Mucosa of descending colon (tissue), 3 donors: ENCODE measurements around the gene TEX44. TPM values are rescaled to one million over a fixed set of nuclear protein-coding genes. Genes with fewer than 3 reads are reported as not detected.

ENCODE experiments used
- ATAC-seq: fragments of 200-7000 bp; cut with Tn5 transposase; one replicate; pipeline ENCODE4 v1.9.1; 2020; ENCODE audit warnings: mild to moderate bottlenecking, moderate library complexity
- DNase-seq, 3 donors: peaks; one replicate each; pipeline ENCODE4 v3.0.0-alpha.2; 2020
- H3K36me3 ChIP-seq: fragments of 200-600 bp; one replicate; pipeline ENCODE4 v1.8.0; 2021; ENCODE audit warnings: low read depth, mild to moderate bottlenecking
- H3K4me1 ChIP-seq: fragments of 200-600 bp; one replicate; pipeline ENCODE4 v1.8.0; 2021; ENCODE audit warnings: low read depth, mild to moderate bottlenecking
- H3K4me3 ChIP-seq: fragments of 200-600 bp; one replicate; pipeline ENCODE4 v1.8.0; 2021; ENCODE audit warnings: mild to moderate bottlenecking
- H3K9me3 ChIP-seq: fragments of 200-600 bp; one replicate; pipeline ENCODE4 v1.8.0; 2021; ENCODE audit warnings: mild to moderate bottlenecking
- intact Hi-C, 2 donors: fragments of 100-400 bp; cut with DNase I in 1 of 2; cut with micrococcal nuclease in 1 of 2; formaldehyde crosslinking; loops; one replicate each; pipeline versions ENCODE4 v1.11.0 to v1.11.1; 2022; cut with DNase I, micrococcal nuclease
- total RNA-seq, 3 donors: library from RNA; stranded (reverse); fragmentation: NEBNext Ultra II Directional in 2 of 3; extraction: Animal tissue kit (Norgen Biotek cat#: 25700) in 2 of 3; gene quantifications; one replicate each; pipeline versions ENCODE4 v1.2.1 to v1.2.4, GENCODE V29; 2021 to 2023
- TF ChIP-seq, protein P1 (sequence below): fragments of 200-600 bp; IDR thresholded peaks from one replicate; pipeline ENCODE4 v1.8.0; 2022; ENCODE audit warnings: antibody characterized with exemption, mild to moderate bottlenecking
- donor health status: DM: no; HTN: no; CAD: no; lungs with moderate emphysema.
- donor health status: DM: no; HTN: no; CAD: no.
- donor health status: DM: no; HTN: yes; CAD: no.

TEX44 gene
- total RNA-seq, 3 donors from 2014 or later, result not detected

DNA sequence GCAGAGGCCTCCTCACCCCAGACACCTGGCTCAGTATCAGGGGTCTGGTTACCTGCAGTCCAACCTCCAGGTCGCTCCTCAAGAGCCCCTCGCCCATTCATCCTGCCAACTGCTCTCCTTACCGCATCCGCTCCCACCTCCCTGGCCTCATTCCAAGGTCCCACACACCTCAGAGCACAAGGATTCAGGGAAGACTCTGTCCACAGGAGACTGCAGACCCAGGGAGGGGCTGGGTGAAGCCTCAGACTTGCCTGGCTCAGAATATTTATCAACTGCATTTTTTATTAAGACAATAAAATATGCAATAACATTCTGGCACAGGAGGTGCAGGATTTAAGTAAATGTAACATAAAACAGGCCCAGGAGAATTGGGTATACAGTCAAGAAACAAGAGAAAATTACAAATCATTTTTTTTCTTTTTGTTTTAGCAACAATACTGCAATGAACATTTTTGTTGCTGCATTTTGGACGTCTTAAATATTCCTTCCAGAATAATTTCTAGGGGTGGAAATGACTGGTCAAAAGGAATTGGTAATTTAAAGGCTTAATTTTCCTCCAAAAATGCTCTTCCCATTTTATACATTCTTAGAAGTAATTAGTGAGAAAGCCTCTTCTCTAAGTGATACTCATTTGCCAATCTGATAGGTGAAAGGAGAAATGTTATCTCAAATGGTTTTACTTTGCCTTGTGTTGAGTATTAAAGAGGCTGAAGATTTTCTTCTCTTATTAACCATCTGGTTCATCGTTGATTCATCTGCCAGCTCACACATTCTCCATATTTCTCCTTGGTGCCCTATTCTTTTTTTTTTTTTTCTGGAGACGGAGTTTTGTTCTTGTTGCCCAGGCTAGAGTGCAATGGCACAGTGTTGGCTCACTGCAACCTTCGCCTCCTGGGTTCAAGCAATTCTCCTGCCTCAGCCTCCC lies 42.5 kb downstream of the TEX44 start:
- H3K9me3 ChIP-seq, result no peaks in the 10 kb centered on the region
- no peaks in the 10 kb centered on the region for H3K4me1 ChIP-seq
- H3K4me3 ChIP-seq, result no peak overlapping the region
- TF ChIP-seq, protein P1, sequence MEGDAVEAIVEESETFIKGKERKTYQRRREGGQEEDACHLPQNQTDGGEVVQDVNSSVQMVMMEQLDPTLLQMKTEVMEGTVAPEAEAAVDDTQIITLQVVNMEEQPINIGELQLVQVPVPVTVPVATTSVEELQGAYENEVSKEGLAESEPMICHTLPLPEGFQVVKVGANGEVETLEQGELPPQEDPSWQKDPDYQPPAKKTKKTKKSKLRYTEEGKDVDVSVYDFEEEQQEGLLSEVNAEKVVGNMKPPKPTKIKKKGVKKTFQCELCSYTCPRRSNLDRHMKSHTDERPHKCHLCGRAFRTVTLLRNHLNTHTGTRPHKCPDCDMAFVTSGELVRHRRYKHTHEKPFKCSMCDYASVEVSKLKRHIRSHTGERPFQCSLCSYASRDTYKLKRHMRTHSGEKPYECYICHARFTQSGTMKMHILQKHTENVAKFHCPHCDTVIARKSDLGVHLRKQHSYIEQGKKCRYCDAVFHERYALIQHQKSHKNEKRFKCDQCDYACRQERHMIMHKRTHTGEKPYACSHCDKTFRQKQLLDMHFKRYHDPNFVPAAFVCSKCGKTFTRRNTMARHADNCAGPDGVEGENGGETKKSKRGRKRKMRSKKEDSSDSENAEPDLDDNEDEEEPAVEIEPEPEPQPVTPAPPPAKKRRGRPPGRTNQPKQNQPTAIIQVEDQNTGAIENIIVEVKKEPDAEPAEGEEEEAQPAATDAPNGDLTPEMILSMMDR, result no peak
- intact Hi-C loops, result no loop called here
- H3K36me3 ChIP-seq, result no peaks in the 10 kb centered on the region
- DNase-seq (peak in 1 of 3 donors; percentile 24), ATAC-seq (no peak)

DNA sequence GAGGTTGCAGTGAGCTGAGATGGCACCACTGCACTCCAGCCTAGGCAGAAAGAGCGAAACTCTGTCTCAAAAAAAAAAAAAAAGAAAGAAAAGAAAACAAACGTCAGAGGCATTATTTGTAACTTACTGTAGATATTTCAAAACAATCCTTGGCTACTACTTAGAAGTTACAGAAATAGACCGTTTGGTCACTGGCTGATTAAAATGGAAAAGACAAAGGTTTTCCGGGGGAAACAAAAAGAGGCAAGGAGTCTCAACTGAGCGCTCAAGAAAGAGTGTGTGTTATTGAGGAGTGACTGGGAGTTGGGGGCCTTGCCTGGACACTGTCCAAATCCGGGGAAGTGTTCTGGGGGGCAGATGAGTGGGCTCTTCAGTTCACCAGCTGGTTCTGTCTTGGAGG lies 47.6 kb downstream of the TEX44 start:
- intact Hi-C loops, result no loop called here
- H3K4me3 ChIP-seq, result no peak overlapping the region
- no peaks in the 10 kb centered on the region for H3K9me3 ChIP-seq
- TF ChIP-seq, protein P1, result no peak
- ATAC-seq, result no peak
- H3K4me1 ChIP-seq, result peaks cover 35% of the 10 kb centered on the region
- no peak for DNase-seq
- H3K36me3 ChIP-seq, result no peaks in the 10 kb centered on the region

DNA sequence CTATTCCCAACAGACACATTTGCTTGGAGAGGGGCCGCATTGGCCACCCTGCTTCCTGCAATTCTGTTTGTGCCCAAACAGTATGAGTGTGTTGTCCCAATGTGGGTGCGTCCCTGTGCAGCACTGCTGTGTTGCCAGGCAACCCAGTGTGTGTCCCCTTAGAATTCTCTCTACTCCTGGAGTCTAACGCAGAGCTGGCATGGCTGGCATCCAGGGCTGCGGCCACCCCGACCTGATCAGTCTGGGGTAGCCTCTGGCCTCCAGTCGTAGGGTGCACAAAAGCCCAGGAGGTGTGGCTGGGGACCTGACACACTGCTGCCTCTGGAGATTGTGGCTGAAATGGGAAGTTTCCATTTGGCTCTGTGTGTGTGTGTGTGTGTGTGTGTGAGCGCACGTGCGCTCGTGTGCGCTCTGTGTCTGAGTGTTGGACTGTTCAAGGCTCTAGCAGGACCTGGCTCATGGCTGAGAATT lies 48.0 kb downstream of the TEX44 start:
- Histone ChIP-seq H3K4me1 (peaks cover 35% of the 10 kb centered on the region), H3K36me3 (no peaks in the 10 kb centered on the region), H3K4me3 (no peak overlapping the region), H3K9me3 (no peaks in the 10 kb centered on the region)
- ATAC-seq (peak; percentile 68), DNase-seq (peak; percentile 68 to 78 (median 69))
- intact Hi-C loops, result no loop called here
- TF ChIP-seq, protein P1, result no peak

DNA sequence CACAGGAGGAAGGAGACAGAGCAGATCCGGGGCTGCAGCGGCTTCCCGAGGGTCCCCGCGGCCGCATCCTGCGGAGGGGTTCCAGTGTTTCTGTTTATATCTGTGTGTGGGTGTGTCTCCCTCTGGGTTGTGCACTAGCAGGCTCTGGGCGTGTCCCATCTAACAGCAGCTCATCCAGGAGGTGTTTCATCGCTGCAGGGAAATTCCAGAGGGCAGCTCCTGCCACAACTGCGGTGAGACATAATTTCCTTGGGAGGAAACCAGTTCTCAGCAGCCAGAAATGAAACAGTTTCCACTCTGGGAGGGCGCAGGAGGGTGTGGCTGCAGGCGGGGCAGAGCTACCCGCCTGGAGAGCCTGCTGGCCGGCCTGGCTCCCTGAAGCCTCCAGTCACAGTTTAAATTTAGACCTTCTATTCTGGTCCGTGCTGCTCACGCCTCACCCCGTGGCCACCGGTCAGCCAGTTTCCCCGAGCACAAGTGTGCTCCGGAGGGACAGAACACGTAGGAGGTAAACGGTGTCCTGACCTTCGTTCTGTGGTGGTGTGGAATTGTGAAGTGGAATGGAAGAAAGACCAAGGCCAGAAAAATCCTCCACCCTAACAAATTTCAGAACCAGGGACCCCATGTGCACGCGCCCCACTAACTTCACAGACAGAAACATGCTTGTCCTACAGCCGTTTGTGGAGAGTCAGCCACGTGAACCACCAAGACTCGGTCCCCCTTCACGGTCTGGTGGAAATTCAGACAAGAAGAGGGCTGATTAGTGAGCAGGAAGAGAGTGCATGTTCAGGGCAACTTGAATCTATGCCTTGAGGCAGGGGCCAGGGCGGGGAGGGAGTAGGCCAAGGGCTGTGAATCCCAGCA lies 50.2 kb downstream of the TEX44 start:
- peaks cover 35% of the 10 kb centered on the region for H3K4me1 ChIP-seq
- TF ChIP-seq, protein P1, result no peak
- H3K36me3 ChIP-seq, result no peaks in the 10 kb centered on the region
- intact Hi-C loops, result no loop called here
- no peak overlapping the region for H3K4me3 ChIP-seq
- H3K9me3 ChIP-seq, result no peaks in the 10 kb centered on the region
- peak; percentile 86 for ATAC-seq
- DNase-seq, result peak; percentile 90 to 92 (median 90)

DNA sequence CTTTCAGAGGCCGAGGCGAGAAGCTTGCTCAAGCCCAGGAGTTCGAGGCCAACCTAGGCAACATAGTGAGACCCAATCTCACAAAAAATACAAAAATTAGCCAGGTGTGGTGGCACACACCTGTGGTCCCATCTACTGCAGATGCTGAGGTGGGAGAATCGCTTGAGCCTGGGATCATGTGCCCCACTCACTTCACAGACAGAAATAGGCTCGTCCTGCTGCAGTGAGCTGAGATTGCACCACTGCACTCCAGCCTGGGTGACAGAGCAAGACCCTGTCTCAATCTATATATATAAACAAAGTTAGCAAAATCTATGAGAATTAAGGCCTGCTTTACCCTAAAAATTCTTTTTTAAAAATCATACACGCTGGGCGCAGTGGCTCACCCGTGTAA lies 50.8 kb downstream of the TEX44 start:
- no peaks in the 10 kb centered on the region for H3K9me3 ChIP-seq
- ATAC-seq (no peak), DNase-seq (no peak)
- H3K4me3 ChIP-seq, result no peak overlapping the region
- H3K36me3 ChIP-seq, result no peaks in the 10 kb centered on the region
- peaks cover 35% of the 10 kb centered on the region for H3K4me1 ChIP-seq
- TF ChIP-seq, protein P1, result no peak
- intact Hi-C loops, result no loop called here

Other genes with a start within 250 kb of the TEX44 start
- 100 to 1,000 TPM in 2 of 3 donors, 10 to 100 TPM in 1; 77.7 to 330 (median 149) TPM for gene B3GNT7, start 197.2 kb upstream of the TEX44 start, total RNA-seq
- 100 to 1,000 TPM; 239 to 369 (median 328) TPM for gene NCL, start 128.4 kb upstream of the TEX44 start, total RNA-seq
- 1 to 10 TPM in 1 of 3 donors, under 1 TPM in 2; 0.57 to 1.2 (median 0.87) TPM for gene NMUR1, start 62.4 kb upstream of the TEX44 start, total RNA-seq
- gene PTMA, start 115.7 kb downstream of the TEX44 start, total RNA-seq, result 1,000 to 10,000 TPM in 1 of 3 donors, 100 to 1,000 TPM in 2; 838 to 1,158 (median 963) TPM
- 10 to 100 TPM; 17.6 to 21.8 (median 18.6) TPM for gene PDE6D, start 188.4 kb downstream of the TEX44 start, total RNA-seq
- gene COPS7B, start 193.6 kb downstream of the TEX44 start, total RNA-seq, result 10 to 100 TPM; 25.4 to 34.1 (median 29.4) TPM